Aortic smooth muscle cell (primary cell): Measurements from ENCODE around the gene NCMAP. TPM values are rescaled to one million over a fixed set of nuclear protein-coding genes. Genes with fewer than 3 reads are reported as not detected.

Experiments used
- total RNA-seq: library from RNA; depleted of rRNA; stranded (reverse); fragments of >200 nt; gene quantifications from 2 replicates; pipeline ENCODE4 v1.2.3, GENCODE V29; 2014

NCMAP gene
- total RNA-seq, result not detected in 2 replicates

GRCh38 chr1:24555591-24556413, at the start of gene NCMAP:
TSS of gene NCMAP (plus strand) at chr1:24556087. CDS start at chr1:24595431, 39,344 bp downstream.

GRCh38 chr1:24642481-24643362, 86.8 kb downstream of the NCMAP start, which contains the start of gene SRRM1:
TSS of gene SRRM1 (plus strand) at chr1:24643302. CDS start at chr1:24643327, 25 bp downstream.

Other genes starting within 250 kb of the NCMAP start
- gene GRHL3, start 236.7 kb upstream of the NCMAP start, total RNA-seq, result 0.19 TPM in 1 of 2 replicates, not detected in the other
- 3.0 and 4.1 TPM in 2 replicates for gene STPG1, start 142.3 kb upstream of the NCMAP start, total RNA-seq
- 23.8 and 25.7 TPM in 2 replicates for gene NIPAL3, start 140.3 kb upstream of the NCMAP start, total RNA-seq
- gene RCAN3, start 53.3 kb upstream of the NCMAP start, total RNA-seq, result 0.50 and 0.53 TPM in 2 replicates
- 22.7 and 25.1 TPM in 2 replicates for gene SRRM1, start 87.2 kb downstream of the NCMAP start, total RNA-seq
- 493 and 612 TPM in 2 replicates for gene CLIC4, start 189.4 kb downstream of the NCMAP start, total RNA-seq